ENCODE data around the gene GTF3C5. TPM values are rescaled to one million over a fixed set of nuclear protein-coding genes. Genes with fewer than 3 reads are reported as not detected.
"Not testable (repeated sequence)": the region's sequence is repeated elsewhere in the genome, so short reads cannot be mapped to it uniquely, and the experiment has no call there.

Gene GTF3C5
- total RNA-seq, 1 experiment from 2014 or later = 89.5 TPM

DNA sequence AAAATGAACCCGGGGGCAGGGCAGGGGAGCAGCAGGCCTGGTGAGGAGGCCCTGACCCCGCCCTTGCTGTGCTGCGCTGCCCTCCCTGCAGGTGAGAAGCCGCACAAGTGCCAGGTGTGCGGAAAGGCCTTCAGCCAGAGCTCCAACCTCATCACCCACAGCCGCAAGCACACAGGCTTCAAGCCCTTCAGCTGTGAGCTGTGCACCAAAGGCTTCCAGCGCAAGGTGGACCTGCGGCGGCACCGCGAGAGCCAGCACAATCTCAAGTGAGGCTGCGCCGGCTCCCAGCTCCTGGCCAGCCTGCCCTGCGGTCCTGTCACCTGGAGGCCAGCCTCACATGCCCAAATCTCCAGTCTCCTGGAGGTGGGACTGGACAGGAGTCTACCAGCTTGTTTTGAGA lies 40.0 kb upstream of the GTF3C5 start:
- no peaks in the 10 kb centered on the region for H3K36me3 ChIP-seq
- H3K4me3 ChIP-seq = no peak overlapping the region
- no peak for DNase-seq
- no peak overlapping the region for H3K27ac ChIP-seq
- H3K4me1 ChIP-seq = peaks cover 14% of the 10 kb centered on the region; the same call in 1 of the 2 replicates
- H3K27me3 ChIP-seq = peaks cover 66% of the 10 kb centered on the region
- no peaks in the 10 kb centered on the region for H3K9me3 ChIP-seq (replicated peaks)

DNA sequence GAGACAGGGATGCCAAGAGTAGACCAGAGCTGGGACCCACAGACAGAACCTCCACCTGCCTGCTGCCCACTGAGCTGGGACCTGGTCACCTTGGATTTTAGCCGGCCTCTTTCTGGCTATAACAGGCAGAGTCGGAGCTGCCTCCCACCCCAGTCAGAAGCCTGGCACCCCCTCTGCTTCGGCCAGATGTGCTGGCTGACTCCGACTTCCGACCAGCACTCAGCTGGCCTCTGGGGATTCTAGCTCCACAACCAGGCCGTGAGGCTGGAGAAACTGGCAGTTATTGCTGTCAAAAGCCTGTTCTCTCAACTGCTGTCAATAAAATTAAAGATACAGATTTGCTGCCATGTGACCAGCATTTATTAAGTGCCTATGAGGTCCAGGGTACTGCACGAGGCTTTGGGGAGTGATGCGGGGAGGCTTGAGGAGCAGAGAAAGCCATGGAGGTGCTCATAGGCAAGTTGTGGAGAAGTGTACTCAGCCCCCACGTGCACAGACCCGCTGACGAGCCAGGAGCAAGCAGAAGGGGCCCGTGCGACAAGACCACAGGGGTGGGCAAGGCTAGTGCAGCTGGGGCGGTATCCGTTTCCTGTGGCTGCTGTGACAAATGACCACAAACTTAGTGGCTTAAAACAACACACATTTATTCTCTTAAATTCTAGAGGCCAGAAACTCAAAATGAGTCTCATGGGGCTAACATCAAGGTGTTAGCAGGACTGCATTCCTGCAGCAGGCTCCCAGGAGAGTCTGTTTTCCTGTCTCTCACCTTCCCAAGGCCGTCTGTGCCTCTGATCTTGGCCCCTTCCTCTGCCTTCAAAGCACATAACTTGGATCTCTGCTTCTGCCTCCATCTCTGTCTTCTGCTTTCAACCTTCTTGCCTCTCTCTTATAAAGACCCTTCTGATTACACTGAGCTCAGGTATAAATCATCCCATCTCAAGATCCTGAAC lies 39.2 kb upstream of the GTF3C5 start:
- Histone ChIP-seq H3K4me3 (no peak overlapping the region), H3K27ac (no peak overlapping the region), H3K4me1 (peaks cover 8% of the 10 kb centered on the region; the same call in 1 of the 2 replicates), H3K27me3 (peaks cover 57% of the 10 kb centered on the region), H3K9me3 (replicated peaks) (no peaks in the 10 kb centered on the region), H3K36me3 (no peaks in the 10 kb centered on the region)
- DNase-seq = no peak

DNA sequence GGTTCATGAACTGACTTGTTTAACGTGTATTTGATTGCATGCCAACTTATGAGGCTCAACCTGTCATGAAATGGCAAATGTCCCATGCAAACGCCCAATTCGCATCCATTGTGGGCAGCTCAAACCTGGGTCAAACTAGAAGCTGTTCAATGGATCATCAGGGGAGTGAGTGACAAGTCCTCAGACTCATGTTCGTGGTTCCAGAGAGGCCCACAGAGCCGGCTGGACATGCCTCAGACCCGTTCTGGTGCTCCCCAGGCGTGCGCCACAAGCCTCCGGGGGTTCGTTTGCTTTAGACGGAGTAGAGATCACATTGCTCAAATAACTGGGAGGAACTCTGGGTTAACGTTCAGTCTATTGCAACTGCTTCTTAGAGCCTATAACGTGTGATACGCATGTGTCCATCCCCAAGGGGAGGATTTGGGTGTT lies 37.3 kb upstream of the GTF3C5 start:
- Histone ChIP-seq H3K36me3 (no peaks in the 10 kb centered on the region), H3K4me3 (no peak overlapping the region), H3K4me1 (peaks cover 11% of the 10 kb centered on the region), H3K27me3 (peaks cover 50% of the 10 kb centered on the region), H3K9me3 (replicated peaks) (no peaks in the 10 kb centered on the region), H3K27ac (no peak overlapping the region)
- DNase-seq = no peak

DNA sequence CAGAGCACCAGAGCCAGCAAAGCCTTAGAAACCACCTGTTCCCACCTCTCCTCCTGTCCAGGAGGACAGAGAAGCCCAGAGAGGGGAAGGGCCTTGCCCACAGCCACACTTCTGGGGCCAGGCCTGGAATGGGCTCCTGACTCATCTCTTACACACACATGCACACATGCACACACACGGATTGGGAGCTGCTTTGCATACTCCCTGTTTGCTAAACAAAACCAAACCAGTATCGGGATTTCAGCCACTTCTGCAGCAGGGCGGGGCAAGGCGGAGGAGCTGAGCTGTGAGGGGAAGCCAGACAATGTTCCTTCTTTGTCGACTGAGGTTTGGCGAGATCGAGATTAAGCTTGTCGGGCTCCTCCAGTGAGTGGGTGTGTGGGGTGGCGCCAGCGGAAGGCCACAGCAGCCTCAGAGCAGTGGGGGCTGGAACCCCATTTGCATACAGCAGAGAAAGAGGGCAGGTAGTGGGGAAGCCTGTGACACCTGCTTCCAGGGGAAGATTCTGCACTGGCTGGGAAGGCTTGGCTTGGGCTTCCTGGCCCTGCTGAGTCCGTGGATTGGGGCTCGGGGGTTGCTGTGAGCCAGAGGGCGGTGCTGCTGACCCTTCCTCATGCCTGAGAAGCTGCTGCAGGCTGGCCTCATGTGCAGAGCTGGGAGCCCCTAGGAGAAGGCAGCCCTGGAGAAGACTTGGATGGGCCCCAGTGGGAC lies 36.2 kb upstream of the GTF3C5 start:
- Histone ChIP-seq H3K9me3 (replicated peaks) (no peaks in the 10 kb centered on the region), H3K27ac (no peak overlapping the region), H3K36me3 (no peaks in the 10 kb centered on the region), H3K4me1 (peaks cover 11% of the 10 kb centered on the region), H3K4me3 (no peak overlapping the region), H3K27me3 (peaks cover 48% of the 10 kb centered on the region)
- DNase-seq = no peak

DNA sequence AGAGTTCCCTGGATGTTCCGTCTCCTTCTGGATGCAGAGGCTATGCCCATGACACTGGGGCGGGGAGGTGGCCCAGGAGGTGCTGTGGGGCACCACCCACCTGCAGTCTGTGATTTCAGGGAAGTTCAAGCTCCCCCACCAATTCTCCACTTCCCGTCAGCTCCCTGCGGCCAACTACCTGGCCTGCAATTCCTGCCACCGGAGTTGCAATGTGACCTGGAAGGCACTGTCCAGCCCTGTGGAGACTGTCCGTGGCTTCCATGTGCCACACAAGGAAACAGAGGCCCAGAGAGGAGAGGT lies 35.7 kb upstream of the GTF3C5 start:
- Histone ChIP-seq H3K4me1 (peaks cover 11% of the 10 kb centered on the region), H3K36me3 (no peaks in the 10 kb centered on the region), H3K9me3 (replicated peaks) (no peaks in the 10 kb centered on the region), H3K4me3 (no peak overlapping the region), H3K27me3 (peaks cover 50% of the 10 kb centered on the region), H3K27ac (no peak overlapping the region)
- DNase-seq = no peak

DNA sequence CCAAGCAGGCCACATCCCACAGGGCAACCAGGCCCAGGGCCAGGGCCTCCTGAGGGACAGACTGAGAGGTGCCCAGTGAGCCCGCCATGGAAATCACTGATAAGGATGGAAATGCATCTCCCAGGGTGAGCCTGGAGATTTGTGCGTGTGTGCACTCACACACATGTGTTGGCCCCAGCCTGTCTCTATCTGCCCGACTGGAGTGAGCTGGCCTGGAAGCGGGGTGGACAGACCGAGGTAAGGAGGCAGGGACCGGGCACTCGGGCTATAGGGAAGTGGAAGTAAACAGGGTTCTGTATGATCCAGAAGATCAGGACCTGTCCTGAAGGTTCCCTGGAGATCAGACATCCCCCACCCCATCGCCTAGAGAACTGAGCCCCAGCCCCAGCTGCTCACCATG lies 34.9 kb upstream of the GTF3C5 start:
- DNase-seq = no peak
- Histone ChIP-seq H3K36me3 (no peaks in the 10 kb centered on the region), H3K4me3 (no peak overlapping the region), H3K4me1 (peaks cover 11% of the 10 kb centered on the region), H3K9me3 (replicated peaks) (no peaks in the 10 kb centered on the region), H3K27ac (no peak overlapping the region), H3K27me3 (peaks cover 45% of the 10 kb centered on the region)

DNA sequence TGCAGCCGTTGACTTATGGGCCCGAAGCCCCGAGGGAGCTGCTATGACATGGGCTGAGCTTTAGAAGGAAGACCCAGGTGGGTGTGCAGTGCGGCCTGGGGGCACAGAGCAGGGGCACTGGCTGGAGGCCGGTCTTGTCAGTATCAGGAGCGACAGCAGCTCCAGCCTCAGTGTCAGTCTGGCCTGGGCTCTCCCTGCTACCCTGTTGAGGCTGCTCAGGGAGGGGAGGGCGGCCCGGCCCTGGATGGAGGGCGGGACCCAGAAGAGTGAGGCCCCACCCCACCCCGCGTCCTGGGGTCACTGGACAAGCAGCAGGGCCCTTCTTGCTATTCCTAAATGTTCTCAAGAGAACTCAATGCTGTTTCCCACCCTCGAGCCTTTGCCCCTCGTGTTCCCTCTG lies 34.3 kb upstream of the GTF3C5 start:
- Histone ChIP-seq H3K9me3 (replicated peaks) (no peaks in the 10 kb centered on the region), H3K27ac (no peak overlapping the region), H3K27me3 (peaks cover 39% of the 10 kb centered on the region), H3K4me3 (no peak overlapping the region), H3K4me1 (peaks cover 11% of the 10 kb centered on the region), H3K36me3 (no peaks in the 10 kb centered on the region)
- DNase-seq = no peak

DNA sequence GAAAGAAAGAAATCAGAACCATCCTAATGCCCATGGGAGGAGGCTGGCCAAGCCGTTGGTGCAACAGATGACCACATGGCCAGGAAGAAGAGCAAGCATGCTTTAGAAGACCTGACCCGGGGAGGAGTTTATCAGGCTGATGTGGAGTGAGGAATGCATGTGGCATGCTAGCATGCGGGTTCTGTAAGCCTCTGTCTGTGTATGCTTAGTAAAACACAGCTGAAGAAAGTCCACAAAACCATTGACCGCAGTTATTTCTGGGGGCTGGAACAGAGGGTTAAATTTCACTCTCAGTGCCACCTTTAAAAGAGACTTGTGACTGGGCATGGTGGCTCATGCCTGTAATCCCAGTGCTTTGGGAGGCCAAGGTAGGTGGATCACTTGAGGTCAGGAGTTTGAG lies 33.2 kb upstream of the GTF3C5 start:
- peaks cover 19% of the 10 kb centered on the region for H3K4me1 ChIP-seq
- H3K4me3 ChIP-seq = no peak overlapping the region
- peak; percentile 86 to 87 for DNase-seq
- H3K27ac ChIP-seq = no peak overlapping the region
- H3K9me3 ChIP-seq (replicated peaks) = no peaks in the 10 kb centered on the region
- no peaks in the 10 kb centered on the region for H3K36me3 ChIP-seq
- H3K27me3 ChIP-seq = peaks cover 31% of the 10 kb centered on the region

DNA sequence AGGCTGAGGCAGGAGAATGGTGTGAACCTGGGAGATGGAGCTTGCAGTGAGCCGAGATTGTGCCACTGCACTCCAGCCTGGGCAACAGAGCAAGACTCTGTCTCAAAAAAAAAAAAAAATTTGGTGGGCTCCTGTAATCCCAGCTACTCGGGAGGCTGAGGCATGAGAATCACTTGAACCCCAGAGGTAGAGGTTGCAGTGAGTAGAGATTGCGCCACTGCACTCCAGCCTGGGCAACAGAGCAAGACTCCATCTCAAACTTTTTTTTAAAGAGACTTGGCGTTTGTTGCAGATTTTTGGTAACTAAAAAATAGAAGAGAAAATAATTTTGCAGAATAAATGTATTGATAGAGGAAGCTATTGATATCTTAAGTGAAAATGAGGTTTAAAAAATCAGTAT lies 32.6 kb upstream of the GTF3C5 start:
- not testable (repeated sequence) for H3K9me3 ChIP-seq (replicated peaks); H3K4me3 ChIP-seq; DNase-seq; H3K27ac ChIP-seq; H3K36me3 ChIP-seq
- Histone ChIP-seq H3K27me3 (peaks cover 27% of the 10 kb centered on the region), H3K4me1 (peaks cover 24% of the 10 kb centered on the region)

DNA sequence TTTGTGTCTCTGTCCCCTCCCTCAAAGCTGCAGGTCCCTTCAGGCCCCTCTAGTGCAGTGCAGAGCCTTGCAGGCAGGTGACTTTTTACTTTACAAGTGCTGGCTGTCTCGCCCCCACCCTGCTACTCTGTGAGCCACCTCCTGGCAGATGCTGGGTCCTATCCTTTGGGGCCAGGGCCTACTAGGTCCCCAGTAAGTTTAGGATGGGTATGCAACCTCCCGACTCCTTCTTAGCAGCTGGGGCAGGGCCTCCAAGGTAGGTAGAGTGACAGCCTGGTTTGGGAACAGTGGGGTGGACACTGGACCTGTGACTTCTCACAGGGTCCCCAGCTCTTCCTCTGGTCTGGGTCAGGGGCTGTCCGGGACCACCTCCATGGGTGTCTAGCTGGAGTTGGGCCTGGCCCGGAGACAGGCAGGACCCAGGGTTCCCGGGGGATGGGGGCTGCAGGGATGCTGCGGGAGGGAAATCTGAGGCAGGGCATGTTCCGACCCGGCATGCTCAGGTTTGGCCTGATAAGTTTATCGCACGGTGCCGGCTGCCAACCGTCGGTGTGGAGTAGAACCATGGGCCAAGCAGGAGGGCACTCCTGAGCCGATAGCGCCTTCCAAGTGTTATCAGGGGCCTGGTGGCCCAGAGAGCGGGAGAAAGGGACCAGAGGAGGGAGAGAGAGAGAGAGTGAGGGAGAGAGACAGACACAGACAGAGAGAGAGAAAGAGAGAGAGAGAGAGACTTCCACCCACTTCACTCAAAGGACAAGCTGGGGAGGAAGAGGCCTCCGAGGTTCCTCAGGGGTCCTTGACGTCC lies 31.8 kb upstream of the GTF3C5 start:
- no peak for DNase-seq
- peaks cover 19% of the 10 kb centered on the region for H3K27me3 ChIP-seq
- peaks cover 32% of the 10 kb centered on the region for H3K4me1 ChIP-seq
- H3K9me3 ChIP-seq (replicated peaks) = no peaks in the 10 kb centered on the region
- H3K36me3 ChIP-seq = no peaks in the 10 kb centered on the region
- no peak overlapping the region for H3K4me3 ChIP-seq
- H3K27ac ChIP-seq = no peak overlapping the region

DNA sequence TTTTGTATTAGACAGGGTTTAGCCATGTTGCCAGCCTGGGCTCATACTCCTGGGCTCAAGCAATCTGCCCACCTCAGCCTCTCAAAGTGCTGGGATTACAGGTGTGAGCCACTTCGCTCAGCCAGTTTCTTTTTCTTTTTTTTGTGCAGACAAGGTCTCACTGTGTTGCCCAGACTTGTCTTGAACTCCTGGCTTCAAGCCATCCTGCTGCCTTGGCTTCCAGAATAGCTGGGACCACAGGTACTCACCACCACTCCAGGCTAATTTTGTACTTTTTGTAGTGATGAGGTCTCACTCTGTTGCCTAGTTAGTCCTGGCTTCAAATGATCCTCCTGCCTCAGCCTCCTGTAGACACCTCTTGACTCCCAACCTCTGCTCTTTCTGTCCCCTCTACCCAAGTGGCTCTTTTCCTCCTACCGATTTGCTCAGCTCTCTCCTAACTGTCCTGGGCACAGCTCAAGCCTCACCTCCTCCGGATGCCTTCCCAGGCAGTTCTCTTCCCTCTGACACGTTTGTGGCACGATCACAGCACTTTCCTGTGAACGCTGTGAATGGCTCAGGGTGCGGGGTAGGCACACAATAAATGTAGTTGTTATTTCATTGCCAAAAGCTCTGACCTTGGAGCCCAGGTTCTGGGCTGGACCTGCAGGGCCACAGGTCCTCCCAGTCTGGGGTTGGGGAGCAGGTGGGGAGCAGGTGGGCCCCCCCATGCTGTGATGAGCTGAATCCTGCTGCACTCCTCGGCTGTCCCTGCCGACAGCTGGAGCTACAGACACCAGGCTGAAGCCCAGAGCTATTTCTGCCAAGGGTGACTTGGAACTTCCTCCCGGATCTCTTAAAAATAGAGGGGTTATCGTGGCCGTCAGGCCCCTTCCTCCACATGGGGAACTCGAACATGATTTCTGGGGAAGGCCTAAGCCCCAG lies 28.4 kb upstream of the GTF3C5 start:
- peak overlapping the region; percentile 81 for H3K27ac ChIP-seq
- peak; percentile 53 to 65 for DNase-seq

DNA sequence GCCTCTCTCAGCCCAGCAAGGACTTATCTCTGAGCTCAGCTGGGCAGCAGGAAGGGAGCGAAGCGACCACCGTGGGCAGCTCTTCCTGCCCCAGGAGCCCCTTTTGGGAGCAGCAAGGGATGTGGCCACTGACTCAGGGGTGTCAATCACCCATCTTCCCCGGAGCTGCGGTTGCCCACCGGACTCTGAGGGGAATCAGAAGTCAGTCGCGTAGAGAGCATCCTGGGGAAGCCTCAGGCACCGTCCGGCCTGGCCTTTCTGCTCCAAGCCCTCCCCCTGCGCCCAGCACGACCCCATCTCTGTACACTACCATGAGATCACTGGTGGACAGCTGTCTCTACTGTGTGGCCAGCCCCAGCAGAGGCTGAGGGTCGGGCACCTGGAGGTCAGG lies 27.7 kb upstream of the GTF3C5 start:
- Histone ChIP-seq H3K9me3 (replicated peaks) (no peaks in the 10 kb centered on the region), H3K4me3 (no peak overlapping the region), H3K27me3 (peaks cover 6% of the 10 kb centered on the region; the same call in 1 of the 2 replicates), H3K27ac (peak overlapping the region; percentile 81), H3K4me1 (peaks cover 35% of the 10 kb centered on the region), H3K36me3 (no peaks in the 10 kb centered on the region)
- DNase-seq = peak; percentile 78 to 86

More for the DNA sequence above, 28.4 kb upstream of the GTF3C5 start:
- Histone ChIP-seq H3K27me3 (peaks cover 6% of the 10 kb centered on the region; the same call in 1 of the 2 replicates), H3K4me3 (no peak overlapping the region), H3K36me3 (no peaks in the 10 kb centered on the region), H3K4me1 (peaks cover 36% of the 10 kb centered on the region), H3K9me3 (replicated peaks) (no peaks in the 10 kb centered on the region)

DNA sequence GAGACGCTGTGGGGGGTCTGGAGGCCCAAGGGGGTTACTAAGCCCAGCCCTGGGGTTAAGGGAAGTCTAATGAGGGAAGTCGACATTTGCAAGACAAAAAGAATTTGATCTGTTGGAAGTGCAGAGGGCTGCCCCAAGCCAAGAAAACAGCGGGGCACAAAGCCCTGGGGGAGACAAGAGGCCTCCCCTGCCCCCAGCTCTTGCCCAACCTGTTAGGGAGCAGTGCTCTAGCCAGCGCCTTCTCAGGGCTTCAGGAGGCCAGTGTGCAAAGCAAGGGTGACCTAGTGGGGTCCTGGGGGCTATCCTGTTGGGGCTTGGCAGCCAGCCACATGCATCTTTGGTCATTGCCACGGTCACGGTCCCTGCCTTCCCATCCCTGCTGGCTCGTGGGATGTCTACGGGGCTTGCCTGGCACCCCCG lies 27.1 kb upstream of the GTF3C5 start:
- peaks cover 35% of the 10 kb centered on the region for H3K4me1 ChIP-seq
- H3K9me3 ChIP-seq (replicated peaks) = no peaks in the 10 kb centered on the region
- peak; percentile 84 to 86 for DNase-seq
- H3K4me3 ChIP-seq = no peak overlapping the region
- no peaks in the 10 kb centered on the region for H3K36me3 ChIP-seq
- peak overlapping the region; percentile 81 for H3K27ac ChIP-seq
- H3K27me3 ChIP-seq = peaks cover 6% of the 10 kb centered on the region; the same call in 1 of the 2 replicates
